Head of caudate nucleus (tissue), 42 donors: ENCODE measurements around the gene ADO.

ENCODE experiments used
- DNase-seq, 42 donors: peaks; one replicate each; pipeline versions ENCODE4 v3.0.0 to v3.0.0-alpha.2; 2020 to 2021; ENCODE audit warnings: mixed read lengths in 7 of 42
- intact Hi-C: fragments of 100-400 bp; cut with DNase I; formaldehyde crosslinking; loops from one replicate; pipeline ENCODE4 v1.15.0; 2022

ADO gene

GRCh38 chr10:62850646-62851045 lies 46.1 kb downstream of the ADO start:
- intact Hi-C loops = no loop called here
- DNase-seq = no peak

DNA sequence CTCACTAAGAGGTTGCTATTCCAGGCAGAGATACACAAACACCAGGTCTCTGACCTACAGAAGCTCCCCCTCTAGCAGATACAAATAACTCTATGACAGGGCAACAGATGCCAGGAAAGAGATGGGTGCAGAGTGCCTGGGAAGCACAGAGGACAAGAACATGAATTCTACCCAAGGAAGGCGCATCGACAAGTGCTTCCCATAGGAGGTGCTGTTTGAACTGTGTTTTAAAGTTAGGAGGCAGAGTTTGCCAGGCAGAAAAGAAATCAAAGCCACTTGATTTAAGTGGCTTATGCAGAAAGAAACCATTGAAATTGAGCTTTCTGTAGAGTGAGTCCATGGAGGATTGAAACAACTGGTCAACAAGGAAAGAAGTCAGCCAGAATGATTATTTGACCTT lies 46.9 kb downstream of the ADO start:
- DNase-seq = no peak
- intact Hi-C loops = no loop called here

DNA sequence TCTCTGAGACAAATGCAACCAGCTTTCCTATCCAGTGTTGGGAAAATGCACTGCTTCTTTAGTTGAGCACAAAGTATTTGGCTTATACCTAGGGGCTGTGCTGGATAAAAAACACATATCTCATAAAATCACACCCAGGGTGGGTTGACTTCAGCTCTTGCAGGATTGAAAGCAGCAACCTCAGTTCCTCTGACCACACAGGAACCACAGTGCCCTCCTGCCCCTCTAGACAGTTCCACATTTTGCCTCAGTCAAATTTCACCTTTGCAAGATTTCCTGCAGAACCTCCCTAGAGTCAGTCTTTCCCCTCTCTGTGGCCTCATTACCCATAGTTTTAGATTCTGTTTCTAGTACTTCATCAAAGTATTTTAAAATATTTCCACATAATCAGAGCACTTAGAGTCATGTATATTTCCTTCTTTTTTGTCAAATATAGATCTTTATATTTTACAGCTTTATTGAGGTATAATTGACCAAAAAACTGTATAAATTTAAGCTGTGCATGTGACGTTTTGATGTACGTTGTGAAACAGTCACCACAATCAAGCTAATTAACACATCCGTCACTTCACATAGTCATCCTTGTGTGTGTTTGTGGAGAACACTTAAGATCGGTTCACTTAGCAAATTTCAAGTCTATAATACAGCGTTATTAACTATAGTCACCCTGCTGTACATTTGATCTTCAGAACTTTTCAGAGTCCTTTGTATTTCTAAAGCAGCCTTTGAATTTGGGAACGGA lies 48.6 kb downstream of the ADO start:
- DNase-seq = no peak
- intact Hi-C loops = no loop called here

GRCh38 chr10:62853710-62854109 lies 49.2 kb downstream of the ADO start:
- intact Hi-C loops = no loop called here
- peak in 2 of 42 donors; percentile 10 to 17 for DNase-seq

DNA sequence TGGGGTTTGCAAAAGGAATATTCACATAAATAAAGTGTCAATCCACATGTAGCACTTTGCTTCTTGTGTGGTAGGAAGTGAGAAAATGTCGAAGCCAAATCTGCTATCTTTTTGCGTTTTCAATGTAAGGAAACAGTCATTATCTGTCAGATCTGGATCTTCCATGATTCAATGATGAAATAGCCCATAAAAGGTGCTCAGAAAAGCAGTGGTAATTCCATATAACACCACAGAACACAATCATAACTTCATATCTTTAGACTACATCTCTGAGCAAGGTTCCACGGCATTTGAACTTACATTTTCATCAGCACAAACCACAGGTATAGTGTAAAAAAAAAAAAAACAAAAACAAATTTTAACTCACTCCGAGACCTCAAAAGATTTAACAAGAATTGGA lies 51.5 kb downstream of the ADO start:
- DNase-seq = no peak
- intact Hi-C loops = no loop called here
